GM12801 (cell line): ENCODE data around the gene OSBPL9.

Experiments used
- CTCF ChIP-seq: IDR thresholded peaks from one replicate; pipeline ENCODE4 v1.5.1; 2011; ENCODE audit warnings: control low read depth; ENCODE audit not compliant: insufficient read length; ENCODE audit errors: extremely low read depth

Gene OSBPL9

GRCh38 chr1:51799372-51799771, 182.5 kb downstream of the OSBPL9 start:
- no peak for TF ChIP-seq CTCF

- TF ChIP-seq CTCF = no peak
Observed at GRCh38 chr1:51814513-51814912, 197.6 kb downstream of the OSBPL9 start.

- no peak for TF ChIP-seq CTCF
Observed at GRCh38 chr1:51818487-51818886, 201.6 kb downstream of the OSBPL9 start.

- TF ChIP-seq CTCF = no peak
Observed at GRCh38 chr1:51819810-51820209, 202.9 kb downstream of the OSBPL9 start.

GRCh38 chr1:51829058-51829457, 212.2 kb downstream of the OSBPL9 start:
- no peak for TF ChIP-seq CTCF

GRCh38 chr1:51833700-51834099, 216.8 kb downstream of the OSBPL9 start:
- TF ChIP-seq CTCF = no peak

- no peak for TF ChIP-seq CTCF
Observed at GRCh38 chr1:51837243-51837642, 220.4 kb downstream of the OSBPL9 start.
